CD4-positive, alpha-beta memory T cell (primary cell): Measurements from ENCODE around the gene MELTF. TPM values are rescaled to one million over a fixed set of nuclear protein-coding genes. Genes with fewer than 3 reads are reported as not detected.

Experiments used
- CTCF ChIA-PET: fragments of 350-600 bp; sonication (Branson Sonifier 250); formaldehyde crosslinking; loops from one replicate; lab custom pipeline; 2021; ENCODE audit warnings: inconsistent platforms; ENCODE audit not compliant: partially characterized antibody; lab: Charles Lee
- POLR2A ChIA-PET: fragments of 350-600 bp; sonication (Branson Sonifier 250); formaldehyde crosslinking; loops from one replicate; lab custom pipeline; 2021; ENCODE audit not compliant: partially characterized antibody; lab: Charles Lee
- DNase-seq, 5 donors: peaks; one replicate each; pipeline versions ENCODE4 v3.0.0 to v3.0.0-alpha.2; 2020 to 2022; ENCODE audit warnings: mixed read lengths in 1 of 5
- H3K27ac ChIP-seq: one replicate; pipeline ENCODE4 v1.7.0; 2013; ENCODE audit warnings: low read depth, low read length
- H3K27me3 ChIP-seq: 2 replicates; pipeline ENCODE4 v1.7.0; 2013; ENCODE audit warnings: mild to moderate bottlenecking, low read length, moderate library complexity; ENCODE audit not compliant: insufficient read depth
- H3K36me3 ChIP-seq: 2 replicates; pipeline ENCODE4 v1.7.0; 2013; ENCODE audit warnings: mild to moderate bottlenecking, low read length, moderate library complexity; ENCODE audit not compliant: insufficient read depth
- H3K4me1 ChIP-seq: 2 replicates; pipeline ENCODE4 v1.7.0; 2013; ENCODE audit warnings: mild to moderate bottlenecking, low read length, moderate library complexity; ENCODE audit not compliant: insufficient read depth
- H3K4me3 ChIP-seq, 2 donors: one replicate each; pipeline ENCODE4 v1.7.0; 2013; ENCODE audit warnings: low read length in 2 of 2, mild to moderate bottlenecking in 1 of 2
- H3K9me3 ChIP-seq, 2 donors: one replicate each; pipeline ENCODE4 v1.7.0; 2013; ENCODE audit warnings: low read length in 2 of 2, control low read depth in 1 of 2; ENCODE audit not compliant: control insufficient read depth in 1 of 2
- H3K27ac Mint-ChIP-seq, 7 donors: one replicate each; pipeline ENCODE4 v1.8.0; 2020 to 2021; ENCODE audit warnings: mixed read lengths in 7 of 7, mild to moderate bottlenecking in 6 of 7, inconsistent platforms in 3 of 7, moderate library complexity in 3 of 7
- H3K27me3 Mint-ChIP-seq, 2 donors: one replicate each; pipeline ENCODE4 v1.8.0; 2020 to 2021; ENCODE audit warnings: mixed read lengths in 2 of 2
- H3K36me3 Mint-ChIP-seq, 2 donors: one replicate each; pipeline ENCODE4 v1.8.0; 2020 to 2021; ENCODE audit warnings: mixed read lengths in 2 of 2, inconsistent platforms in 1 of 2, mild to moderate bottlenecking in 1 of 2
- H3K4me1 Mint-ChIP-seq, 4 donors: one replicate each; pipeline ENCODE4 v1.8.0; 2020 to 2021; ENCODE audit warnings: mixed read lengths in 4 of 4, mild to moderate bottlenecking in 1 of 4
- H3K4me3 Mint-ChIP-seq, 8 donors: one replicate each; pipeline ENCODE4 v1.8.0; 2020 to 2021; ENCODE audit warnings: mixed read lengths in 8 of 8, mild to moderate bottlenecking in 7 of 8, moderate library complexity in 6 of 8, inconsistent platforms in 3 of 8
- H3K9me3 Mint-ChIP-seq, 8 donors: one replicate each; pipeline ENCODE4 v1.8.0; 2020 to 2021; ENCODE audit warnings: mixed read lengths in 8 of 8, mild to moderate bottlenecking in 5 of 8, inconsistent platforms in 3 of 8, moderate library complexity in 1 of 8
- intact Hi-C: fragments of 100-400 bp; cut with micrococcal nuclease; formaldehyde crosslinking; loops from one replicate; pipeline ENCODE4 v1.15.1; 2023
- polyA plus RNA-seq, 2 donors: library from polyadenylated mRNA; unstranded; fragments of 300-500 nt; fragmentation: Illumina TruSeq; gene quantifications; one replicate each; pipeline ENCODE4 v1.2.3, GENCODE V29; 2021
- total RNA-seq, 2 experiments: library from RNA; stranded (reverse); gene quantifications; one replicate each; pipeline ENCODE4 v1.2.3, GENCODE V29; 2021

The MELTF gene
- total and polyA plus RNA-seq, 4 experiments from 2014 or later = 0.92 to 1.4 (median 1.2) TPM; not detected in 1

DNA sequence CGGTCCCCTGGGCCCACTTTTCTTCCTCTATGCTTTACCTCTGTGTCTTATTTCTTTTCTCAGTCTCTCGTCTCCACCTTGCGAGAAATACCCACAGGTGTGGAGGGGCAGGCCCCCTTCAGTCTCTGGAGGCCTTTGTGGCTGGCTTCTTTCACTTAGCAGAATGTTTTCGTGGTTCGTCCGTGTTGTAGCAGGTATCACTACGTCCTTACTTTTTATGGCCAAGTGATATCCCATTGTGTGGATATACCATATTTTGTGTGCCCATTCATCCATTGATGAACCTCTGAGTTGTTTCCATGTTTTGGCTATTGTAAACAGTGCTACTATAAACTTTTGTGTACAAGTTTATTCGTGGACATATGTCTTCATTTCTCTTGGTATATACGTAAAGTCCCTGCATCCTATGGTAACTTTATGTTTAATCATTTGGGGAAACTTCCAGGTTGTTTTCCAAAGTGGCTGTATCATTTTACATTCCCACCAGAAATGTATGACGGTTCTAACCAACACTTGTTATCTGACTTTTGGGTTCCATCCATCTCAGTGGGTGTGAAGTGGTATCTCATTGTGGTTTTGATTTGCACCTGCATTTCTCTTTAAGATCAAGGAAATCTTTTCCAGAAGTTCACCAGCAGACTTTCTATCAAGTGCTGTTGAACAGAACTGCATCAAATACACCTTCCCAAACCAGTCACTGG is 66.5 kb downstream of the MELTF start:
- Histone ChIP-seq H3K4me1 (peaks cover 5% of the 10 kb centered on the region), H3K9me3 (no peaks in the 10 kb centered on the region), H3K27me3 (no peaks in the 10 kb centered on the region), H3K27ac (no peak overlapping the region), H3K4me3 (no peak overlapping the region), H3K36me3 (no peaks in the 10 kb centered on the region)
- Mint-ChIP-seq H3K4me3 (no peak overlapping the region), H3K9me3 (peaks cover 0 to 2% (median 0%) of the 10 kb centered on the region in 8 donors), H3K4me1 (peaks cover 0 to 7% (median 2%) of the 10 kb centered on the region in 4 donors), H3K27ac (no peak overlapping the region), H3K36me3 (no peaks in the 10 kb centered on the region), H3K27me3 (peaks cover 3 to 5% of the 10 kb centered on the region in 2 donors)
- intact Hi-C loops = no loop called here
- POLR2A ChIA-PET = no interaction called here
- CTCF ChIA-PET = no interaction called here
- DNase-seq = no peak

GRCh38 chr3:196962108-196962929 is 67.3 kb downstream of the MELTF start:
- H3K27me3 ChIP-seq = no peaks in the 10 kb centered on the region
- POLR2A ChIA-PET = no interaction called here
- H3K36me3 Mint-ChIP-seq = no peaks in the 10 kb centered on the region
- H3K9me3 ChIP-seq = no peaks in the 10 kb centered on the region
- intact Hi-C loops = no loop called here
- DNase-seq = no peak
- no peak overlapping the region for H3K4me3 ChIP-seq
- peaks cover 0 to 2% (median 0%) of the 10 kb centered on the region in 8 donors for H3K9me3 Mint-ChIP-seq
- no peak overlapping the region for H3K27ac Mint-ChIP-seq
- H3K36me3 ChIP-seq = no peaks in the 10 kb centered on the region
- H3K27ac ChIP-seq = no peak overlapping the region
- H3K4me1 ChIP-seq = no peaks in the 10 kb centered on the region
- CTCF ChIA-PET = no interaction called here
- no peaks in the 10 kb centered on the region for H3K4me1 Mint-ChIP-seq
- no peak overlapping the region for H3K4me3 Mint-ChIP-seq
- peaks cover 3 to 5% of the 10 kb centered on the region in 2 donors for H3K27me3 Mint-ChIP-seq

- Histone ChIP-seq H3K4me3 (no peak overlapping the region), H3K4me1 (no peaks in the 10 kb centered on the region), H3K9me3 (no peaks in the 10 kb centered on the region), H3K27ac (no peak overlapping the region), H3K36me3 (no peaks in the 10 kb centered on the region), H3K27me3 (no peaks in the 10 kb centered on the region)
- Mint-ChIP-seq H3K4me1 (no peaks in the 10 kb centered on the region), H3K9me3 (no peaks in the 10 kb centered on the region), H3K27me3 (peaks cover 4 to 8% of the 10 kb centered on the region in 2 donors), H3K36me3 (no peaks in the 10 kb centered on the region), H3K27ac (no peak overlapping the region), H3K4me3 (no peak overlapping the region)
- no peak for DNase-seq
- ChIA-PET POLR2A (interaction anchor here (1.9 kb wide), 1 partner anchor 12 kb away, joined by 4 read pairs; the partner anchor contains the start of gene NCBP2), CTCF (interaction anchor here (0.8 kb wide), 1 partner anchor 115 kb away, joined by 4 read pairs; no protein-coding TSS in a partner anchor)
- intact Hi-C loops = no loop called here
These were observed 74.8 kb downstream of the MELTF start for GRCh38 chr3:196954832-196955231.

Other genes with a start within 250 kb of the MELTF start
- 10 to 100 TPM; 44.3 to 45.5 TPM for gene SENP5, start 161.9 kb downstream of the MELTF start, total RNA-seq
- 1 to 10 TPM; 4.9 to 9.7 TPM for gene SENP5, start 161.9 kb downstream of the MELTF start, polyA plus RNA-seq
- gene NCBP2, start 87.3 kb downstream of the MELTF start, total RNA-seq = 10 to 100 TPM; 71.4 to 73.7 TPM
- 10 to 100 TPM; 65.1 to 82.2 TPM for gene NCBP2, start 87.3 kb downstream of the MELTF start, polyA plus RNA-seq
- gene PIGZ, start 61.0 kb downstream of the MELTF start, total RNA-seq = 1 to 10 TPM in 1 of 2 experiments, under 1 TPM in 1; 0.33 to 1.2 TPM
- gene PIGZ, start 61.0 kb downstream of the MELTF start, polyA plus RNA-seq = under 1 TPM; 0.42 to 0.70 TPM